ENCODE results near the gene ATG16L1. TPM values are rescaled to one million over a fixed set of nuclear protein-coding genes. Genes with fewer than 3 reads are reported as not detected.

The ATG16L1 gene
- total and polyA plus RNA-seq, 10 of the 15 experiments (the other 5 are each of a cell fraction or from before 2014, with no cell fraction given), result 5.2 to 26.6 (median 15.6) TPM

DNA sequence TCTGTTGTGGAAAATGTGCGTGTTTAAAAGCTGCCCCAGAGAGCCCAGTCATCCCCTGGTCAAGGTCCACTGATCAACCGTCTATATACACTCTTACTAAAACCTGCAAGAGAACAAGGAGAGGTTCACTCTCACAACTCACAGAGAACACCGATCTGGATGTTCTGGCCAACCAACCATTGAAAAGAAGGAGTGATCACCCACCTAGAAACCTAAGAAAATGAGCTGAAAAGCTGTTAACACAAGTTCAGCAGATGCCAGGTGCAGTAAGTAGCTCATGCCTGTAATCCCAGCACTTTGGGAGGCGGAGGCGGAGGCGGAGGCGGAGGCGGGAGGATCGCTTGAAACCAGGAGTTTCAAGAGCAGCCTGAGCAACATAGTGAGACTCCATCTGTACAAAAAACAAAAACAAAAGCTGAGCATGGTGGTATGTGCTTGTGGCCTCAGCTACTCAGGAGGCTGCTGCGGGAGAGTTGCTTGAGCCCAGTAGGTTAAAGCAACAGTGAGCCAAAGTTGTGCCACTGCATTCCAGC, 14.5 kb downstream of the ATG16L1 start:
- Histone ChIP-seq H3K36me3 (ENCODE audit: control insufficient read depth in 2 of 2, insufficient read depth in 2 of 2, low read length in 1 of 2) (peaks cover 23 to 40% of the 10 kb centered on the region in 2 experiments), H3K9me3 (replicated peaks; ENCODE audit: control insufficient read depth, insufficient read depth, low read length) (no peaks in the 10 kb centered on the region), H3K27me3 (replicated peaks in 1 of 2; ENCODE audit: control insufficient read depth in 2 of 2, insufficient read depth in 2 of 2, low read length in 1 of 2) (no peaks in the 10 kb centered on the region), H3K4me2 (ENCODE audit: control insufficient read depth, insufficient read depth) (no peak overlapping the region), H3K4me3 (no peak overlapping the region), H3K9ac (ENCODE audit: control insufficient read depth, insufficient read depth, low read length) (no peak overlapping the region), H4K20me1 (ENCODE audit: control insufficient read depth, insufficient read depth) (no peaks in the 10 kb centered on the region), H3K4me1 (ENCODE audit: control insufficient read depth, insufficient read depth, low read length) (peaks cover 36% of the 10 kb centered on the region), H3K79me2 (ENCODE audit: control insufficient read depth, insufficient read depth, low read length) (peaks cover 9% of the 10 kb centered on the region), H3K27ac (ENCODE audit: control insufficient read depth, insufficient read depth) (peak overlapping the region; percentile 15; the same call in 1 of the 2 replicates), H2AFZ (ENCODE audit: control insufficient read depth, low read depth, low read length) (no peak overlapping the region)
- DNase-seq (ENCODE audit: low read depth, low spot score), result no peak
- in situ Hi-C loops (cut with MboI), result no loop called here
- ChIA-PET POLR2A (no interaction called here), CTCF (interaction anchor here (1.0 kb wide), 1 partner anchor 10 kb away, joined by 3 read pairs; no protein-coding TSS in a partner anchor), RAD21 (ENCODE audit: unreplicated experiment) (no interaction called here), SMC1A (ENCODE audit: uncharacterized antibody, unreplicated experiment) (interaction anchor here (1.1 kb wide), 1 partner anchor 12 kb away, joined by 3 read pairs; no protein-coding TSS in a partner anchor)
- no peak for FAIRE-seq
- ATAC-seq, result no peak
- TF ChIP-seq POLR2AphosphoS5 (IDR thresholded peaks at IDR 0.05; ENCODE audit: low read length) (0 out of 2 replicates have a peak, but pooled peaks have one; percentile 25), RUNX3 (IDR thresholded peaks at IDR 0.05; ENCODE audit: low read length) (no peak)
- intact Hi-C loops (cut with micrococcal nuclease; ENCODE audit: unreplicated experiment), result no loop called here
- 35% methylated on average over 10 of the region's 10 CpGs for WGBS (ENCODE audit: insufficient coverage, insufficient replicate concordance, low lambda C conversion rate, missing lambda C conversion rate)
- BruUV-seq (replicated peaks), result no TSS peak

DNA sequence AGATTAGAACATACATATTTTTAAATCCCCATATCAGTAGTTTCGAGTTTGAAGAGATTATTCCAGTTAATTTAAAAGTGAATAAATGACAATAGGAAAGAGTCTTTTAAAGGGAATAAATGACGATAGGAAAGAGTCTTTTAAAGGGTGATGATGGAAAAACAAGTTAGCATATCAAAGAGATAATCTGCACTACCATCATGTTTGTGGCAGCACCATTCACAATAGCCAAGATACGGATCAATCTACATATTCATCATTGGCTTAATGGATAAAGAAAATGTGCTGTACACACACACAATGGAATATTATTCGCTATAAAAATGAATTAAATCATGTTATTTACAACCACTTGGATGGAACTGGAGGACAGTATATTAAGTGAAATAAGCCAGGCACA, 15.0 kb downstream of the ATG16L1 start:
- Histone ChIP-seq H3K9ac (ENCODE audit: control insufficient read depth, insufficient read depth, low read length) (no peak overlapping the region), H3K4me3 (no peak overlapping the region), H3K79me2 (ENCODE audit: control insufficient read depth, insufficient read depth, low read length) (peaks cover 8% of the 10 kb centered on the region), H3K27ac (ENCODE audit: control insufficient read depth, insufficient read depth) (no peak overlapping the region), H3K4me1 (ENCODE audit: control insufficient read depth, insufficient read depth, low read length) (peaks cover 32% of the 10 kb centered on the region), H3K4me2 (ENCODE audit: control insufficient read depth, insufficient read depth) (no peak overlapping the region), H2AFZ (ENCODE audit: control insufficient read depth, low read depth, low read length) (no peak overlapping the region), H4K20me1 (ENCODE audit: control insufficient read depth, insufficient read depth) (no peaks in the 10 kb centered on the region), H3K27me3 (replicated peaks in 1 of 2; ENCODE audit: control insufficient read depth in 2 of 2, insufficient read depth in 2 of 2, low read length in 1 of 2) (no peaks in the 10 kb centered on the region), H3K9me3 (replicated peaks; ENCODE audit: control insufficient read depth, insufficient read depth, low read length) (no peaks in the 10 kb centered on the region), H3K36me3 (ENCODE audit: control insufficient read depth in 2 of 2, insufficient read depth in 2 of 2, low read length in 1 of 2) (peaks cover 24 to 42% of the 10 kb centered on the region in 2 experiments)
- no peak for FAIRE-seq
- POLR2A ChIA-PET, result no interaction called here
- in situ Hi-C loops (cut with MboI), result no loop called here
- ATAC-seq, result no peak
- BruUV-seq (replicated peaks), result TSS peak; percentile 13
- RAD21 ChIA-PET (ENCODE audit: unreplicated experiment), result no interaction called here
- CTCF ChIA-PET, result no interaction called here
- intact Hi-C loops (cut with micrococcal nuclease; ENCODE audit: unreplicated experiment), result no loop called here
- SMC1A ChIA-PET (ENCODE audit: uncharacterized antibody, unreplicated experiment), result no interaction called here
- DNase-seq (ENCODE audit: low read depth, low spot score), result no peak
- 91% methylated on average over 4 of the region's 4 CpGs for WGBS (ENCODE audit: insufficient coverage, insufficient replicate concordance, low lambda C conversion rate, missing lambda C conversion rate)
- TF ChIP-seq SUZ12 (IDR thresholded peaks at IDR 0.05; ENCODE audit: unreplicated experiment) (no peak), NBN (IDR thresholded peaks at IDR 0.05) (no peak), CBX5 (IDR thresholded peaks at IDR 0.05; ENCODE audit: low read depth) (no peak), NR2C2 (IDR thresholded peaks at IDR 0.05; ENCODE audit: borderline replicate concordance, control insufficient read depth, insufficient read length, low read depth) (no peak), SP1 (IDR thresholded peaks at IDR 0.05; ENCODE audit: low read depth, low read length) (no peak), BMI1 (IDR thresholded peaks at IDR 0.05; ENCODE audit: borderline replicate concordance) (no peak), NFXL1 (IDR thresholded peaks at IDR 0.05; ENCODE audit: borderline replicate concordance) (no peak), TCF12 (IDR thresholded peaks at IDR 0.05; ENCODE audit: low read depth, low read length) (no peak)
- TF ChIP-seq, protein P1, sequence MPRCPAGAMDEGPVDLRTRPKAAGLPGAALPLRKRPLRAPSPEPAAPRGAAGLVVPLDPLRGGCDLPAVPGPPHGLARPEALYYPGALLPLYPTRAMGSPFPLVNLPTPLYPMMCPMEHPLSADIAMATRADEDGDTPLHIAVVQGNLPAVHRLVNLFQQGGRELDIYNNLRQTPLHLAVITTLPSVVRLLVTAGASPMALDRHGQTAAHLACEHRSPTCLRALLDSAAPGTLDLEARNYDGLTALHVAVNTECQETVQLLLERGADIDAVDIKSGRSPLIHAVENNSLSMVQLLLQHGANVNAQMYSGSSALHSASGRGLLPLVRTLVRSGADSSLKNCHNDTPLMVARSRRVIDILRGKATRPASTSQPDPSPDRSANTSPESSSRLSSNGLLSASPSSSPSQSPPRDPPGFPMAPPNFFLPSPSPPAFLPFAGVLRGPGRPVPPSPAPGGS (IDR thresholded peaks at IDR 0.05; ENCODE audit: borderline replicate concordance, insufficient read depth, low read depth, low read length, poor library complexity, severe bottlenecking), result no peak
- TF ChIP-seq, protein P2, sequence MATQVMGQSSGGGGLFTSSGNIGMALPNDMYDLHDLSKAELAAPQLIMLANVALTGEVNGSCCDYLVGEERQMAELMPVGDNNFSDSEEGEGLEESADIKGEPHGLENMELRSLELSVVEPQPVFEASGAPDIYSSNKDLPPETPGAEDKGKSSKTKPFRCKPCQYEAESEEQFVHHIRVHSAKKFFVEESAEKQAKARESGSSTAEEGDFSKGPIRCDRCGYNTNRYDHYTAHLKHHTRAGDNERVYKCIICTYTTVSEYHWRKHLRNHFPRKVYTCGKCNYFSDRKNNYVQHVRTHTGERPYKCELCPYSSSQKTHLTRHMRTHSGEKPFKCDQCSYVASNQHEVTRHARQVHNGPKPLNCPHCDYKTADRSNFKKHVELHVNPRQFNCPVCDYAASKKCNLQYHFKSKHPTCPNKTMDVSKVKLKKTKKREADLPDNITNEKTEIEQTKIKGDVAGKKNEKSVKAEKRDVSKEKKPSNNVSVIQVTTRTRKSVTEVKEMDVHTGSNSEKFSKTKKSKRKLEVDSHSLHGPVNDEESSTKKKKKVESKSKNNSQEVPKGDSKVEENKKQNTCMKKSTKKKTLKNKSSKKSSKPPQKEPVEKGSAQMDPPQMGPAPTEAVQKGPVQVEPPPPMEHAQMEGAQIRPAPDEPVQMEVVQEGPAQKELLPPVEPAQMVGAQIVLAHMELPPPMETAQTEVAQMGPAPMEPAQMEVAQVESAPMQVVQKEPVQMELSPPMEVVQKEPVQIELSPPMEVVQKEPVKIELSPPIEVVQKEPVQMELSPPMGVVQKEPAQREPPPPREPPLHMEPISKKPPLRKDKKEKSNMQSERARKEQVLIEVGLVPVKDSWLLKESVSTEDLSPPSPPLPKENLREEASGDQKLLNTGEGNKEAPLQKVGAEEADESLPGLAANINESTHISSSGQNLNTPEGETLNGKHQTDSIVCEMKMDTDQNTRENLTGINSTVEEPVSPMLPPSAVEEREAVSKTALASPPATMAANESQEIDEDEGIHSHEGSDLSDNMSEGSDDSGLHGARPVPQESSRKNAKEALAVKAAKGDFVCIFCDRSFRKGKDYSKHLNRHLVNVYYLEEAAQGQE (IDR thresholded peaks at IDR 0.05; ENCODE audit: low read depth, low read length), result no peak
